ENCODE data around the gene DCHS1. TPM values are rescaled to one million over a fixed set of nuclear protein-coding genes. Genes with fewer than 3 reads are reported as not detected.

DCHS1 gene
- total RNA-seq, 2 experiments from 2014 or later = 0.40 to 0.53 TPM

GRCh38 chr11:6654281-6655019 lies 1.2 kb downstream of the DCHS1 start:
- ChIA-PET POLR2A (no interaction called here), CTCF (interaction anchor here (0.6 kb wide), 1 partner anchor 30 kb away, joined by 3 read pairs; no protein-coding TSS in a partner anchor)

GRCh38 chr11:6653656-6654055 lies 2.0 kb downstream of the DCHS1 start:
- ChIA-PET POLR2A (no interaction called here), CTCF (no interaction called here)

- ChIA-PET CTCF (interaction anchor here (0.6 to 0.8 kb wide), 2 partner anchors 41 to 85 kb away, joined by 3 read pairs; no protein-coding TSS in a partner anchor), POLR2A (no interaction called here)
Measured at GRCh38 chr11:6653097-6653496, 2.5 kb downstream of the DCHS1 start.

- POLR2A ChIA-PET = interaction anchor here (0.6 to 1.0 kb wide), 2 partner anchors 39 to 61 kb away, joined by 3 read pairs; no protein-coding TSS in a partner anchor
- CTCF ChIA-PET = interaction anchor here (0.6 to 1.1 kb wide), 4 partner anchors 11 to 86 kb away, joined by 3 read pairs; partner anchors contain the start of gene MRPL17
Measured at GRCh38 chr11:6652182-6652581, 3.4 kb downstream of the DCHS1 start.

GRCh38 chr11:6650980-6651379 lies 4.6 kb downstream of the DCHS1 start:
- POLR2A ChIA-PET = interaction anchor here (1.0 kb wide), 1 partner anchor 38 kb away, joined by 3 read pairs; no protein-coding TSS in a partner anchor
- CTCF ChIA-PET = no interaction called here

GRCh38 chr11:6650104-6650503 lies 5.5 kb downstream of the DCHS1 start:
- ChIA-PET POLR2A (no interaction called here), CTCF (interaction anchor here (1.3 to 1.4 kb wide), 2 partner anchors 31 to 38 kb away, joined by 3 to 5 read pairs; partner anchors contain the start of gene TAF10)

GRCh38 chr11:6648501-6648900 lies 7.1 kb downstream of the DCHS1 start:
- CTCF ChIA-PET = interaction anchor here (1.5 to 2.1 kb wide), 2 partner anchors 13 to 19 kb away, joined by 3 to 5 read pairs; no protein-coding TSS in a partner anchor
- POLR2A ChIA-PET = no interaction called here

- POLR2A ChIA-PET = interaction anchor here (1.5 to 1.9 kb wide), 2 partner anchors 29 to 36 kb away, joined by 6 to 21 read pairs; partner anchors contain the start of genes TAF10 and TPP1
- CTCF ChIA-PET = interaction anchor here (1.2 to 2.1 kb wide), 4 partner anchors 12 to 41 kb away, joined by 3 to 5 read pairs (median 3); no protein-coding TSS in a partner anchor
Measured at GRCh38 chr11:6647836-6648235, 7.8 kb downstream of the DCHS1 start.

GRCh38 chr11:6646918-6647679 lies 8.5 kb downstream of the DCHS1 start:
- ChIA-PET POLR2A (interaction anchor here (1.5 to 1.9 kb wide), 2 partner anchors 28 to 36 kb away, joined by 6 to 21 read pairs; partner anchors contain the start of genes TAF10 and TPP1), CTCF (interaction anchor here (1.0 to 2.1 kb wide), 7 partner anchors 11 to 204 kb away, joined by 3 to 5 read pairs (median 3); no protein-coding TSS in a partner anchor)

- ChIA-PET POLR2A (interaction anchor here (1.5 to 1.9 kb wide), 2 partner anchors 28 to 35 kb away, joined by 6 to 21 read pairs; partner anchors contain the start of genes TAF10 and TPP1), CTCF (interaction anchor here (1.0 to 1.5 kb wide), 5 partner anchors 12 to 203 kb away, joined by 3 read pairs; no protein-coding TSS in a partner anchor)
Measured at GRCh38 chr11:6646576-6646917, 9.1 kb downstream of the DCHS1 start.

GRCh38 chr11:6646071-6646470 lies 9.5 kb downstream of the DCHS1 start:
- CTCF ChIA-PET = interaction anchor here (1.0 to 1.5 kb wide), 4 partner anchors 13 to 203 kb away, joined by 3 read pairs; no protein-coding TSS in a partner anchor
- POLR2A ChIA-PET = interaction anchor here (1.9 kb wide), 1 partner anchor 27 kb away, joined by 21 read pairs; the partner anchor contains the start of gene TPP1

GRCh38 chr11:6642957-6643356 lies 12.7 kb downstream of the DCHS1 start:
- ChIA-PET POLR2A (no interaction called here), CTCF (no interaction called here)

- POLR2A ChIA-PET = no interaction called here
Measured at GRCh38 chr11:6640985-6641701, 14.5 kb downstream of the DCHS1 start.

GRCh38 chr11:6640036-6640984 lies 15.3 kb downstream of the DCHS1 start:
- ChIA-PET POLR2A (no interaction called here), CTCF (interaction anchor here (0.8 to 1.6 kb wide), 3 partner anchors 12 to 43 kb away, joined by 3 to 5 read pairs (median 4); partner anchors contain the start of gene MRPL17)

More at GRCh38 chr11:6640985-6641701, 14.5 kb downstream of the DCHS1 start:
- CTCF ChIA-PET = interaction anchor here (0.8 kb wide), 1 partner anchor 11 kb away, joined by 3 read pairs; no protein-coding TSS in a partner anchor

GRCh38 chr11:6638429-6638828 lies 17.2 kb downstream of the DCHS1 start:
- CTCF ChIA-PET = interaction anchor here (0.8 to 1.6 kb wide), 2 partner anchors 44 to 107 kb away, joined by 3 to 5 read pairs; partner anchors contain the start of gene MRPL17
- POLR2A ChIA-PET = no interaction called here

- CTCF ChIA-PET = no interaction called here
- POLR2A ChIA-PET = no interaction called here
Measured at GRCh38 chr11:6637871-6638270, 17.7 kb downstream of the DCHS1 start.

- ChIA-PET CTCF (interaction anchor here (1.3 kb wide), 1 partner anchor 11 kb away, joined by 3 read pairs; no protein-coding TSS in a partner anchor), POLR2A (no interaction called here)
Measured at GRCh38 chr11:6636480-6636879, 19.1 kb downstream of the DCHS1 start.

Measured in activated CD8-positive, alpha-beta memory T cell treated with anti-CD3 and anti-CD28 coated beads for 36 hours (primary cell).